Measurements from ENCODE around the gene GALNT17.

GRCh38 chr7:71148098-71148497 is 16.2 kb downstream of the GALNT17 start:
- TF ChIP-seq CTCF (conservative IDR thresholded peaks at IDR 0.05; ENCODE audit: low read depth, low read length) (no peak), EZH2 (IDR thresholded peaks at IDR 0.05; ENCODE audit: low read length, unreplicated experiment) (no peak)
